HL-60 (cell line): ENCODE data around the gene NT5C2.
"Not testable (repeated sequence)": the region's sequence is repeated elsewhere in the genome, so short reads cannot be mapped to it uniquely, and the experiment has no call there.

Experiments used
- DNase-seq, 2 experiments: peaks; one replicate each; pipeline ENCODE4 v3.0.0-alpha.2; 2010 to 2020; ENCODE audit warnings: low read depth in 1 of 2, low spot score in 1 of 2
- H3K27ac ChIP-seq: fragments of 250-450 bp; sonication (Bioruptor Pico); replicated peaks from 2 replicates; pipeline ENCODE4 v1.5.1; 2020; ENCODE audit warnings: mild to moderate bottlenecking, moderate library complexity
- H3K27me3 ChIP-seq: fragments of 250-450 bp; sonication (Bioruptor Pico); 2 replicates; pipeline ENCODE4 v1.5.1; 2021; ENCODE audit warnings: mild to moderate bottlenecking, moderate library complexity; ENCODE audit not compliant: insufficient read depth, poor library complexity, severe bottlenecking
- H3K4me3 ChIP-seq: replicated peaks from 2 replicates; pipeline ENCODE4 v1.5.1; 2011; ENCODE audit warnings: mild to moderate bottlenecking, control low read depth, low read length; ENCODE audit not compliant: insufficient read depth
- GABPA ChIP-seq: IDR thresholded peaks from 2 replicates; pipeline ENCODE4 v1.6.1; 2012; ENCODE audit warnings: low read depth
- POLR2AphosphoS5 ChIP-seq: IDR thresholded peaks from 2 replicates; pipeline ENCODE4 v1.6.1; 2012; ENCODE audit warnings: low read depth
- SPI1 ChIP-seq: IDR thresholded peaks from 2 replicates; pipeline ENCODE4 v1.6.1; 2012; ENCODE audit warnings: low read depth, mild to moderate bottlenecking, borderline replicate concordance
- TF ChIP-seq, protein P1 (sequence below): IDR thresholded peaks from one replicate; pipeline ENCODE4 v1.5.1; 2011; ENCODE audit warnings: low read length, control low read depth, inconsistent platforms; ENCODE audit not compliant: insufficient read depth
- TF ChIP-seq, protein P2 (sequence below): IDR thresholded peaks from 2 replicates; pipeline ENCODE4 v1.6.1; 2012; ENCODE audit warnings: low read depth; ENCODE audit not compliant: insufficient replicate concordance

The NT5C2 gene

DNA sequence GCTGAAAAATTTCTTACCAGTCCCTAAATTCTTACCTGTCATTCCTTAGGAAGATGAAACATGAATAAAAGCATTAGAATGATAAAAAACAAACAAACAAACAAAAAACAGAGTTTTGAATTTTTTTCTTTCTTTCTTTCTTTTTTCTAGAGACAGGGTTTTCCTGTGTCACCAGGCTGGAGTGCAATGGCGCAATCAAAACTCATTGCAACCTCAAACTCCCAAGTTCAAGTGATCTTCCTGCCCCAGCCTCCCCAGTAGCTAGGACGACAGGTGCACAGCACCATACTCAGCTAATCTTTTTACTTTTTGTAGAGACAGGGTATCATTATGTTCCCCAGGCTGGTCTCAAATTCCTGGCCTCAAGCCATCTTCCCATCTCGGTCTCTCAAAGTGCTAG, 26.5 kb downstream of the NT5C2 start:
- no peak overlapping the region; the same call in 1 of the 2 replicates for H3K27ac ChIP-seq
- TF ChIP-seq SPI1 (no peak), POLR2AphosphoS5 (no peak), GABPA (no peak)
- TF ChIP-seq, protein P1, sequence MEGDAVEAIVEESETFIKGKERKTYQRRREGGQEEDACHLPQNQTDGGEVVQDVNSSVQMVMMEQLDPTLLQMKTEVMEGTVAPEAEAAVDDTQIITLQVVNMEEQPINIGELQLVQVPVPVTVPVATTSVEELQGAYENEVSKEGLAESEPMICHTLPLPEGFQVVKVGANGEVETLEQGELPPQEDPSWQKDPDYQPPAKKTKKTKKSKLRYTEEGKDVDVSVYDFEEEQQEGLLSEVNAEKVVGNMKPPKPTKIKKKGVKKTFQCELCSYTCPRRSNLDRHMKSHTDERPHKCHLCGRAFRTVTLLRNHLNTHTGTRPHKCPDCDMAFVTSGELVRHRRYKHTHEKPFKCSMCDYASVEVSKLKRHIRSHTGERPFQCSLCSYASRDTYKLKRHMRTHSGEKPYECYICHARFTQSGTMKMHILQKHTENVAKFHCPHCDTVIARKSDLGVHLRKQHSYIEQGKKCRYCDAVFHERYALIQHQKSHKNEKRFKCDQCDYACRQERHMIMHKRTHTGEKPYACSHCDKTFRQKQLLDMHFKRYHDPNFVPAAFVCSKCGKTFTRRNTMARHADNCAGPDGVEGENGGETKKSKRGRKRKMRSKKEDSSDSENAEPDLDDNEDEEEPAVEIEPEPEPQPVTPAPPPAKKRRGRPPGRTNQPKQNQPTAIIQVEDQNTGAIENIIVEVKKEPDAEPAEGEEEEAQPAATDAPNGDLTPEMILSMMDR, result no peak
- TF ChIP-seq, protein P2, sequence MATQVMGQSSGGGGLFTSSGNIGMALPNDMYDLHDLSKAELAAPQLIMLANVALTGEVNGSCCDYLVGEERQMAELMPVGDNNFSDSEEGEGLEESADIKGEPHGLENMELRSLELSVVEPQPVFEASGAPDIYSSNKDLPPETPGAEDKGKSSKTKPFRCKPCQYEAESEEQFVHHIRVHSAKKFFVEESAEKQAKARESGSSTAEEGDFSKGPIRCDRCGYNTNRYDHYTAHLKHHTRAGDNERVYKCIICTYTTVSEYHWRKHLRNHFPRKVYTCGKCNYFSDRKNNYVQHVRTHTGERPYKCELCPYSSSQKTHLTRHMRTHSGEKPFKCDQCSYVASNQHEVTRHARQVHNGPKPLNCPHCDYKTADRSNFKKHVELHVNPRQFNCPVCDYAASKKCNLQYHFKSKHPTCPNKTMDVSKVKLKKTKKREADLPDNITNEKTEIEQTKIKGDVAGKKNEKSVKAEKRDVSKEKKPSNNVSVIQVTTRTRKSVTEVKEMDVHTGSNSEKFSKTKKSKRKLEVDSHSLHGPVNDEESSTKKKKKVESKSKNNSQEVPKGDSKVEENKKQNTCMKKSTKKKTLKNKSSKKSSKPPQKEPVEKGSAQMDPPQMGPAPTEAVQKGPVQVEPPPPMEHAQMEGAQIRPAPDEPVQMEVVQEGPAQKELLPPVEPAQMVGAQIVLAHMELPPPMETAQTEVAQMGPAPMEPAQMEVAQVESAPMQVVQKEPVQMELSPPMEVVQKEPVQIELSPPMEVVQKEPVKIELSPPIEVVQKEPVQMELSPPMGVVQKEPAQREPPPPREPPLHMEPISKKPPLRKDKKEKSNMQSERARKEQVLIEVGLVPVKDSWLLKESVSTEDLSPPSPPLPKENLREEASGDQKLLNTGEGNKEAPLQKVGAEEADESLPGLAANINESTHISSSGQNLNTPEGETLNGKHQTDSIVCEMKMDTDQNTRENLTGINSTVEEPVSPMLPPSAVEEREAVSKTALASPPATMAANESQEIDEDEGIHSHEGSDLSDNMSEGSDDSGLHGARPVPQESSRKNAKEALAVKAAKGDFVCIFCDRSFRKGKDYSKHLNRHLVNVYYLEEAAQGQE, result no peak
- no peaks in the 10 kb centered on the region for H3K27me3 ChIP-seq
- DNase-seq, result peak in 1 of 2 experiments; percentile 45
- H3K4me3 ChIP-seq, result no peak overlapping the region

DNA sequence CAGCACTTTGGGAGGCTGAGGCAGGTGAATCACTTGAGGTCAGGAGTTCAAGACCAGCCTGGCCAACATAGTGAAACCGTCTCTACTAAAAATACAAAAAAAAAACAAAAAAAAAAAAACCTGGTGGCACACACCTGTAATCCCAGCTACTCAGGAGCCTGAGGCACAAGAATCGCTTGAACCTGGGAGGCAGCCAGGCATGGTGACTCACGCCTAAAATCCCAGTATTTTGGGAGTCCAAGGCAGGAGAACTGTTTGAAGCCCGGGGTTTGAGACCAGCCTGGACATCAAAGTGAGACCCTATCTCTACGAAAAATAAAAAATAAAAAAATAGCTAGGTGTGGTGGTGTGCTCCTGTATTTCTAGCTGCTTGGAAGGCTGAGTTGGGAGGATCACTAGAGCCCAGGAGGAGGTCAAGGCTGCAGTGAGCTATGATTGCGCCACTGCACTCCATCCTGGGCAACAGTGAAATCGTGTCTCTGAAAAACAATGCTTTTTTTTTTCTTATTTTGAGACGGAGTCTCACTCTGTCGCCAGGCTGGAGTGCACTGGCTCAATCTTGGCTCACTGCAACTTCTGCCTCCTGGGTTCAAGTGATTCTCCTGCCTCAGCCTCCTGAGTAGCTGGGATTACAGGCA, 29.2 kb downstream of the NT5C2 start:
- not testable (repeated sequence) for DNase-seq, H3K27ac ChIP-seq, H3K27me3 ChIP-seq, H3K4me3 ChIP-seq

DNA sequence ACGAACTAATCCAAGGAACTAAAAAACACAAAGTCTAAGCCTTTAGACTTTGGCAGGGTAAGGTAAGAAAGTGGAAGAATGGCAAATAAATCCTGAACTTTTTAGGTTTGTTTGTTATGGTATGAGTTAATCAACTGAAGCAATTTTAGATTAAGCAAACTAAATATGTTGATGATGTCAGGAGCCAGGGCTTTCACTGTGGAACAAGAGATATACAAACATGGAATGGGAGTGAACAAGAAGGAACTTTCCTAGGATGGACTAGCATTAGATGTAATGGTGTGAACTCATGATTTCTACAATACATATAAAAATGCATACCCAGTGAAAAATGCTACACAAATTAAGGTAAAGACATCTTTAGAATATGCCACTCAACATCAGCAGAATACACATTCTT, 35.8 kb downstream of the NT5C2 start:
- TF ChIP-seq, protein P2, result no peak
- TF ChIP-seq GABPA, result no peak
- no peak for TF ChIP-seq SPI1
- TF ChIP-seq POLR2AphosphoS5, result no peak
- TF ChIP-seq, protein P1, result no peak
- Histone ChIP-seq H3K4me3 (no peak overlapping the region), H3K27ac (no peak overlapping the region), H3K27me3 (no peaks in the 10 kb centered on the region)
- no peak for DNase-seq

DNA sequence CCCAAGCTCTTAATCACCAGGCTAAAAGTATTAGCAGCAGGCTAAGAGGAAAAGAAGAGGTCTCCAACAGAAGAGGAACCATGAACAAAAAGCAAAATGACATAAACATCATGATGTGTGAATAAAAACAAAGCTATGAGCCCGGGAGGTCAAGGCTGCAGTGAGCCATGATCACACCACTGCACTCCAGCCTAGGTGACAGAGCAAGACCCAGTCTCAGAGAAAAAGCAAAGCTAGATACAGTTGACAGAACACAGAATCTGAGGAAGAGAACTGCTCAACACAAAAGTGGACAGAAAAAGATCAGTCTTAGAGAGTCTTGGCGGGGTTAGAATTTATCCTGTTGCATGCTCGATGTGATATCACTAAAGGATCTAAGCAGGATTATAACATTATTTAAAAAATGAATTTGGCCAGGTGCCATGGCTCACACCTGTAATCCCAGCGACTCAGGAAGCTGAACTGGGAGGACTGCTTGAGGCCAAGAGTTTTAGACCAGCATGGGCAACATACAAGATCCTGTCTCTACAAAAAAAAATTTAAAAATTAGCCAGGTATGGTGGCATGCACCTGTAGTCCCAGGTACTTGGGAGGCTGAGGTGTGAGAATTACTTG, 37.5 kb downstream of the NT5C2 start:
- no peak overlapping the region for H3K27ac ChIP-seq
- H3K4me3 ChIP-seq, result no peak overlapping the region
- TF ChIP-seq POLR2AphosphoS5 (no peak), GABPA (no peak), SPI1 (no peak)
- TF ChIP-seq, protein P2, result no peak
- TF ChIP-seq, protein P1, result no peak
- H3K27me3 ChIP-seq, result no peaks in the 10 kb centered on the region
- DNase-seq, result no peak
